NCI-H1092 treated with DMSO at 0.1 percent for 48 hours (cell line): ENCODE data around the gene NES.
"Not testable (repeated sequence)": the region's sequence is repeated elsewhere in the genome, so short reads cannot be mapped to it uniquely, and the experiment has no call there.

Experiments used
- DNase-seq: peaks from one replicate; lab custom pipeline; 2025; lab: John Stamatoyannopoulos, UW

Gene NES

GRCh38 chr1:156645056-156645455 lies 32.2 kb downstream of the NES start:
- no peak for DNase-seq

- DNase-seq = no peak
These were observed 32.6 kb downstream of the NES start for GRCh38 chr1:156644640-156645039.

- DNase-seq = no peak
These were observed 33.1 kb downstream of the NES start for GRCh38 chr1:156644146-156644545.

- DNase-seq = no peak
These were observed 33.5 kb downstream of the NES start for GRCh38 chr1:156643778-156644092.

GRCh38 chr1:156643049-156643777 lies 34.0 kb downstream of the NES start:
- DNase-seq = no peak

GRCh38 chr1:156642265-156643048 lies 34.8 kb downstream of the NES start:
- DNase-seq = no peak

- DNase-seq = peak; percentile 25
These were observed 35.4 kb downstream of the NES start, which contains the start of gene BCAN for GRCh38 chr1:156641761-156642264. Gene BCAN (plus strand): TSS chr1:156642117. CDS start chr1:156646055, 3,938 bp downstream.

- no peak for DNase-seq
These were observed 36.1 kb downstream of the NES start for GRCh38 chr1:156640842-156641706.

GRCh38 chr1:156639601-156640101 lies 37.6 kb downstream of the NES start:
- DNase-seq = no peak

- no peak for DNase-seq
These were observed 38.8 kb downstream of the NES start for GRCh38 chr1:156638189-156638985.

- DNase-seq = no peak
These were observed 44.9 kb downstream of the NES start for GRCh38 chr1:156632355-156632754.

- not testable (repeated sequence) for DNase-seq
These were observed 46.1 kb downstream of the NES start for GRCh38 chr1:156631152-156631551.

GRCh38 chr1:156629823-156630449 lies 47.3 kb downstream of the NES start:
- DNase-seq = no peak

GRCh38 chr1:156627313-156627880 lies 49.8 kb downstream of the NES start:
- DNase-seq = peak; percentile 20

- DNase-seq = no peak
These were observed 51.1 kb downstream of the NES start for GRCh38 chr1:156626079-156626438.

- peak; percentile 47 for DNase-seq
These were observed 51.6 kb downstream of the NES start for GRCh38 chr1:156625436-156626078.

GRCh38 chr1:156624814-156625435 lies 52.3 kb downstream of the NES start:
- DNase-seq = no peak

GRCh38 chr1:156623946-156624813 lies 53.0 kb downstream of the NES start:
- peak; percentile 45 for DNase-seq
